ENCODE data around the gene UBAC1. TPM values are rescaled to one million over a fixed set of nuclear protein-coding genes. Genes with fewer than 3 reads are reported as not detected.

UBAC1 gene
- total RNA-seq, 6 experiments from 2014 or later, result 15.2 to 27.0 (median 16.5) TPM

DNA sequence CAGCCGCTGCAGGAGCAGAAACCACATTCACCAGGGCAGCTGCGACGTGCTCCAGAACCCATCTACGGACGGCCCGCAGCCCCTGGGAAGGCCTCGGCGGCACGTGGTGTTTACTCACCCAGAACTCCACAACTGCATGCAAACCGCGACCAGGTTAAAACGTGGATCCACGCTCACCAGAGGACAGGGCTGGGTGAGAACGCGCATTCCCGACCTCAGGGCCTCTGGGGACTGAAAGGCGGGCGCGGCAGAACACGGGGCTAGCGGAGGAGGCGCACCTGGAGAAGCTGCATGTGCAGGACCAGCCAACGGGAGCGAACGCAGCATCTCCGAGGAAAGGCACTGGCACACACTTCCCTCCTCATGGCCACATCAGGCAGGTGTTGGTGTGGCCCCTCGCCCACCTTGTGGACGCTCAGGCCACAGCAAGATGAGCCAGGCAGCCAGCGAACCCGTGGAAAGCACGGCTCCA, 29.8 kb downstream of the UBAC1 start:
- peak in 1 of 3 donors; percentile 43 for DNase-seq
- 85% methylated on average over 9 of the region's 31 CpGs for WGBS (ENCODE audit: insufficient coverage, low coverage, low lambda C conversion rate, missing lambda C conversion rate)
- no peak overlapping the region for H3K4me3 ChIP-seq
- no peak overlapping the region for H3K27ac ChIP-seq
- ATAC-seq, result no peak
- intact Hi-C loops (cut with DNase I), result no loop called here
- no peaks in the 10 kb centered on the region for H3K9me3 ChIP-seq
- no peaks in the 10 kb centered on the region for H3K4me1 ChIP-seq
- TF ChIP-seq POLR2A (IDR thresholded peaks at IDR 0.05), result no peak
- TF ChIP-seq, protein P1, sequence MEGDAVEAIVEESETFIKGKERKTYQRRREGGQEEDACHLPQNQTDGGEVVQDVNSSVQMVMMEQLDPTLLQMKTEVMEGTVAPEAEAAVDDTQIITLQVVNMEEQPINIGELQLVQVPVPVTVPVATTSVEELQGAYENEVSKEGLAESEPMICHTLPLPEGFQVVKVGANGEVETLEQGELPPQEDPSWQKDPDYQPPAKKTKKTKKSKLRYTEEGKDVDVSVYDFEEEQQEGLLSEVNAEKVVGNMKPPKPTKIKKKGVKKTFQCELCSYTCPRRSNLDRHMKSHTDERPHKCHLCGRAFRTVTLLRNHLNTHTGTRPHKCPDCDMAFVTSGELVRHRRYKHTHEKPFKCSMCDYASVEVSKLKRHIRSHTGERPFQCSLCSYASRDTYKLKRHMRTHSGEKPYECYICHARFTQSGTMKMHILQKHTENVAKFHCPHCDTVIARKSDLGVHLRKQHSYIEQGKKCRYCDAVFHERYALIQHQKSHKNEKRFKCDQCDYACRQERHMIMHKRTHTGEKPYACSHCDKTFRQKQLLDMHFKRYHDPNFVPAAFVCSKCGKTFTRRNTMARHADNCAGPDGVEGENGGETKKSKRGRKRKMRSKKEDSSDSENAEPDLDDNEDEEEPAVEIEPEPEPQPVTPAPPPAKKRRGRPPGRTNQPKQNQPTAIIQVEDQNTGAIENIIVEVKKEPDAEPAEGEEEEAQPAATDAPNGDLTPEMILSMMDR (IDR thresholded peaks at IDR 0.05), result no peak
- peaks cover 0 to 21% (median 8%) of the 10 kb centered on the region in 4 donors for H3K36me3 ChIP-seq
- H3K27me3 ChIP-seq, result no peaks in the 10 kb centered on the region

DNA sequence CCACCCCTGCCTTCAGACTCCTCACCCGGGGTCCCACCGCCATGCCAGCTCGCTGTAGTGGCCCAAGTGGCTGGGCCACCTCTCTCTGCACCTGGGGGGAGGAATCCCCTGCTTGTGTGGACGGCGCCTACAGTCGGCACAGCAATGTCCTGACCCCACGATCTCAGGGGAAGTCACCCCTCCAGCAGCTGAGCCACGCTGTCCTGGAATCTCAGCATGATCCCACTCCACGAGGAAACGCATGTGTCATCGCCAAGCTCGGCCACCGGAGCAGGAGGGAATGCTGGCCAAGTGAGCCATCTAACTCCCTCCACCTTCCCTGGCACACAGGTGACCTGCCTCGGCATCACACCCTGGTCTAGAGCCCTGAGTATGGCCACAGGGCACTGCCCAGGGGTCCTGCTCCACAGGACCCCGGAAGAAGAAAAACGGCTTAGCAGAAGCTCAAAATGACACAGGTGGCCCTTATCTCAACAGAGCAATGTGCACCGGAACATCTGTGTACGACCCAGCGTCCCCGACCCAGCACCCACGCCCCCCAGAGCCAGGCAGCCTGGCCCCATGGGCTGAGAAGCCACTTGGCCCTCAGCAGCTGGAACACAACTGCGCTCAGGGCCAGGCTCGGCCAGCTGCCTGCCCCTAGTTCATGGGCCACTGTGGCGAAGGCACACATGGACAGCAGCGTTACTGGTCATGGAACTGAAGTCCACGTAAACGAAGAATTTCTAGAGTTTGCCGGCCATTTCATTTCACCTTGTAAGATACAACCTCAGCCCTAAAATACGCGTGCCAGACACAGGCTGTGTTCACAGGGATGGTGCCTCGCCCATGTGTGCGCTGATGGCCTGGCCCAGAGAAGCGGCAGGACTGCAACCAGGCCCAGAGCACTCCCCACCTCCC, 30.5 kb downstream of the UBAC1 start:
- ATAC-seq (no peak), DNase-seq (peak in 1 of 3 donors; percentile 33)
- Histone ChIP-seq H3K4me1 (no peaks in the 10 kb centered on the region), H3K4me3 (no peak overlapping the region), H3K9me3 (no peaks in the 10 kb centered on the region), H3K36me3 (peaks cover 0 to 21% (median 6%) of the 10 kb centered on the region in 4 donors), H3K27me3 (no peaks in the 10 kb centered on the region), H3K27ac (no peak overlapping the region)
- TF ChIP-seq, protein P1 (IDR thresholded peaks at IDR 0.05), result no peak
- no peak for TF ChIP-seq POLR2A (IDR thresholded peaks at IDR 0.05)
- 96% methylated on average over 9 of the region's 33 CpGs for WGBS (ENCODE audit: insufficient coverage, low coverage, low lambda C conversion rate, missing lambda C conversion rate)
- intact Hi-C loops (cut with DNase I), result no loop called here

DNA sequence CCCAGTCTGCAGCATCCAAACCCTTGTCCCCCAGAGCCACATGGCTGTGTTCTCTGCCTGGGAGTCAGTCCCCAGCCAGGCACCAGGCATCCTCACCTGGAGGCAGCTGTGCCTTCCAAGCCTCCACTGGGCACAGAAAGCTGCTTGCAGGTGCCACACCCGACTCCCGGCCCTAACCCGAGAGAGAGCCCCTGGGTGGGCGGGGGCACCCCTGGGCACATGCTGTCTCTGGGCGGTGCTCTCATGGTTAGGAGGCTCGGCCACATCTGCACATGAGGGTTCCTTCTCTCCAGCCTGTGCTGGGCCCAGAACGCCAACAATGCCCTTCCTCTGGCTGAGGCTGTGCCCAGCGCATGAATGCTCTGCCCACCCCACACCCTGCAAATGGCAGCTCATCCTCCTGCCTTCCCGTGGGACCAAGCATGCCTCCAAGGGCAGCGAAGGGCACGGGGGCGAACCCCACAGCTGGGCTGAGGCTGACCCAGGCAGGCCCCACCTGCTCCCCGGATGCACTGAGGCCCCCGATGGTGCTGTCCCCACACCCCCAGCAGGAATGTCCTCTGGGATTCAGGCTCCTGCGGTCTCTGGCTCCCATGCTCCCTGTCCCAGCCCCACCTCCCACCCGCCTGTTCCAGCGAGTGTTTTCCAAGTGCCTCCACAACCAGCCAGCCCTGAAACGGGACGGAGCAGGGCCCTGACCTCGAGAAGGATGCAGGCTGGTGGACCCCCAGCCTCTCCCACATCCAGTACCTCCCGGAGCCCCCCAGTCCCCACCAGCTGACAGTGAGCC, 31.3 kb downstream of the UBAC1 start:
- TF ChIP-seq, protein P1 (IDR thresholded peaks at IDR 0.05), result no peak
- TF ChIP-seq POLR2A (IDR thresholded peaks at IDR 0.05), result no peak
- no CpG with 5 or more reads among the region's 21 CpGs for WGBS (ENCODE audit: insufficient coverage, low coverage, low lambda C conversion rate, missing lambda C conversion rate)

DNA sequence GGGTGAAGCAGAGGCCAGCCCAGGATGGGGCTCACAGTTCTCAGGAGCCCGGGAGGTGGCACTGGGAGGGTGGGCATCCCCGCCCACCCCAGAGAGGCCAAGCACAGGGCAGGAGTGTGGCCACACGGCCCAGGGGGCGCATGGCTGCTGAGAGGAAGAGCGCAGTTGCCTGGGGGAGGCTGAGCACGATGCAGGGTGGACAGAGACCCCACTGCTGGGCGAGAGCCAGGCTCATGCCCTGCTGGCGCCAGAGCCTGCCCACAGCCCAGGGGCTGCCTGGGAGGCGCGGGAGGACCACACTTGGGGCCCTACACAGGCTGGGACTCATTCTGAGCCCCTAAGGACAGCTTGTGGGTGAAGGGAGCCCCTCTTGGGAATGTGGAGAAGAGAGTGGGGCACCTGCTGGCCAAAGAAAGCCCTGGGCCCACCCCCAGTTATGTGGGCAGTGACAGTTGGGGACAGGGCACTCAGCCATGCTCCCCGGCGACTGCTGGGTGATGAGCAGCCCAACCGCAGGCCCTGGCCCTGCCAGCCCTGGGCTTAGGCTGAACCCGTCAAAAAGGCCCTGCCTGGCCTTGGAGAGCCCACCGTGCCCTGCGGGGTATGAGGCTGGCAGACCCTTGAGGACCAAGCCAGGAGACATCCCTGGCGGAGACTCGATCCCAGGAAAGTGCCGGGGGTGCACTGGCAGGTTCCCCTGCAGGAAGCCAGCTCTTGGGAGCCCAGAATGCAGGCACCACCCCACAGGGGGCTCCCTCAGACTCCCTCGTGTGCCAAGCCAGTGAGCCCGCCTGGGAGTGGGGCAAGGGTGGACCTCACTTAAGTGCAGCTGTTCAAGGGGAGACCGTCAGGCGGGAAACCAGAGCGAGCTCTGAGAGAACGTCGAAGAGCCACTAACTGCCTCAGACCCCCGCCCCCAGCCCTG, 32.2 kb downstream of the UBAC1 start:
- H3K9me3 ChIP-seq, result no peaks in the 10 kb centered on the region
- no peak overlapping the region for H3K4me3 ChIP-seq
- DNase-seq (peak in 1 of 3 donors; percentile 37), ATAC-seq (no peak)
- H3K27ac ChIP-seq, result no peak overlapping the region
- H3K36me3 ChIP-seq, result peaks cover 0 to 21% (median 0%) of the 10 kb centered on the region in 4 donors
- WGBS (ENCODE audit: insufficient coverage, low coverage, low lambda C conversion rate, missing lambda C conversion rate), result 0% methylated on average over 1 of the region's 27 CpGs
- no peaks in the 10 kb centered on the region for H3K27me3 ChIP-seq
- H3K4me1 ChIP-seq, result no peaks in the 10 kb centered on the region
- no peak for TF ChIP-seq POLR2A (IDR thresholded peaks at IDR 0.05)
- TF ChIP-seq, protein P1 (IDR thresholded peaks at IDR 0.05), result no peak
- intact Hi-C loops (cut with DNase I), result no loop called here

More for the DNA sequence above, 31.3 kb downstream of the UBAC1 start:
- no peak for ATAC-seq
- Histone ChIP-seq H3K4me1 (no peaks in the 10 kb centered on the region), H3K36me3 (peaks cover 0 to 21% (median under 1%) of the 10 kb centered on the region in 4 donors), H3K27ac (no peak overlapping the region), H3K4me3 (no peak overlapping the region), H3K27me3 (no peaks in the 10 kb centered on the region), H3K9me3 (no peaks in the 10 kb centered on the region)
- DNase-seq, result peak in 1 of 3 donors; percentile 37
- intact Hi-C loops (cut with DNase I), result no loop called here
